Aortic smooth muscle cell (primary cell): ENCODE measurements around the gene GPX6. TPM values are rescaled to one million over a fixed set of nuclear protein-coding genes. Genes with fewer than 3 reads are reported as not detected.

Experiments used
- total RNA-seq: library from RNA; depleted of rRNA; stranded (reverse); fragments of >200 nt; gene quantifications from 2 replicates; pipeline ENCODE4 v1.2.3, GENCODE V29; 2014

The GPX6 gene, protein sequence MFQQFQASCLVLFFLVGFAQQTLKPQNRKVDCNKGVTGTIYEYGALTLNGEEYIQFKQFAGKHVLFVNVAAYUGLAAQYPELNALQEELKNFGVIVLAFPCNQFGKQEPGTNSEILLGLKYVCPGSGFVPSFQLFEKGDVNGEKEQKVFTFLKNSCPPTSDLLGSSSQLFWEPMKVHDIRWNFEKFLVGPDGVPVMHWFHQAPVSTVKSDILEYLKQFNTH
- total RNA-seq: not detected in 2 replicates

DNA sequence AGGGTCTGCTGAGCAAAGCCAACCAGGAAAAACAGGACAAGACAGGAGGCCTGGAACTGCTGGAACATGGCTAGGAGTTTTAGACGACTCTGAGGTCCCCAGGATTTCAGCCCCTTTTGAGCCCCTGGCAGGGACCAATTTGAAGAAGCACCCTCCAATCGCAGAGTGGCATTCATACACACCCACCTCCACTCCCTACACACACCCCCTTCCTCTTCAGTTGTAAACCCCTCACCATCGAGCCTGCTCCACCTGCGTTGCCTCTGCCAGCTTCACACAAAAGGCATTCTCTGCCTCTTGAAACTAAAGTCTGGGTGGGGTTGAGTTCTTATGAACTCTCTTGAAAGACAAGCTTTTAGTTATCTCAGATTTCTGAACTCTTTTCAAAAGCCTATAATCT lies at the start of gene GPX6:
GPX6 (minus strand) TSS at position 118 of the 400 bp plus-strand sequence; CDS start at position 68, 50 bp downstream.

DNA sequence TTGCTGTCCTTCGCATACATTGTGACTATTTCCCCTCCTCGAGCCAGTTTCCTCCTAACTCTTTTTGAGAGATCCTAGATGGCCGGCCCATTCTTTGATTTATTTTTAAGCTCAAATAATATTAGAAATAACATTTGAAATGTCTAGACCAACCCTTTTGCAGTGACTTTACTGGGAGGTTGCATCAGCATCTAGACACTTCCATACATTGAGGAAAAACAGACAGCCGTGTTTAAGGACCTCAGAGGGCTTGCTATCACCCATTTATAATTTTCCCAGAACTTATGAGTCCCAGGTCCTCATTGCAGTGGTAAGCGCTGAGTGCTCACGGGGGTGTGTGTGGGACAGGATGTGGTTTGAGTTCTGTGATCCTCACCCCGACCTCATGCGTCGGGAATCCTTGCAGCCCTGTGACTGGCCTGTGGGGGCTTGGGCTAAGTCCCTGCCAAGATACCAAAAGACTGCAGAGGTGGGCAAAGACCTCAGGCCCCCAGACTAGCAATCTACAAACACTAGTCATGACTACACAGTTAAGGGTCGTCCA lies 10.0 kb upstream of the GPX6 start, which contains the start of gene GPX5:
GPX5 (plus strand) TSS at position 386 of the 544 bp plus-strand sequence; CDS start at position 519, 133 bp downstream.

Other genes with a start within 250 kb of the GPX6 start
- 17.4 and 21.5 TPM in 2 replicates for gene ZSCAN26, start 248.7 kb downstream of the GPX6 start, total RNA-seq
- gene PGBD1, start 234.2 kb downstream of the GPX6 start, total RNA-seq: 4.1 and 5.0 TPM in 2 replicates
- gene ZSCAN31, start 179.6 kb downstream of the GPX6 start, total RNA-seq: 4.2 and 8.0 TPM in 2 replicates
- 2.9 and 4.7 TPM in 2 replicates for gene ZKSCAN3, start 165.8 kb downstream of the GPX6 start, total RNA-seq
- 6.6 and 6.7 TPM in 2 replicates for gene ZSCAN12, start 116.0 kb downstream of the GPX6 start, total RNA-seq
- gene ZSCAN23, start 72.3 kb downstream of the GPX6 start, total RNA-seq: 3.2 and 3.4 TPM in 2 replicates
- not detected in 2 replicates for gene GPX5, start 10.1 kb upstream of the GPX6 start, total RNA-seq